ENCODE data around the gene RBM19. TPM values are rescaled to one million over a fixed set of nuclear protein-coding genes. Genes with fewer than 3 reads are reported as not detected.

Gene RBM19
- total RNA-seq, 1 donor, result 22.6 TPM

DNA sequence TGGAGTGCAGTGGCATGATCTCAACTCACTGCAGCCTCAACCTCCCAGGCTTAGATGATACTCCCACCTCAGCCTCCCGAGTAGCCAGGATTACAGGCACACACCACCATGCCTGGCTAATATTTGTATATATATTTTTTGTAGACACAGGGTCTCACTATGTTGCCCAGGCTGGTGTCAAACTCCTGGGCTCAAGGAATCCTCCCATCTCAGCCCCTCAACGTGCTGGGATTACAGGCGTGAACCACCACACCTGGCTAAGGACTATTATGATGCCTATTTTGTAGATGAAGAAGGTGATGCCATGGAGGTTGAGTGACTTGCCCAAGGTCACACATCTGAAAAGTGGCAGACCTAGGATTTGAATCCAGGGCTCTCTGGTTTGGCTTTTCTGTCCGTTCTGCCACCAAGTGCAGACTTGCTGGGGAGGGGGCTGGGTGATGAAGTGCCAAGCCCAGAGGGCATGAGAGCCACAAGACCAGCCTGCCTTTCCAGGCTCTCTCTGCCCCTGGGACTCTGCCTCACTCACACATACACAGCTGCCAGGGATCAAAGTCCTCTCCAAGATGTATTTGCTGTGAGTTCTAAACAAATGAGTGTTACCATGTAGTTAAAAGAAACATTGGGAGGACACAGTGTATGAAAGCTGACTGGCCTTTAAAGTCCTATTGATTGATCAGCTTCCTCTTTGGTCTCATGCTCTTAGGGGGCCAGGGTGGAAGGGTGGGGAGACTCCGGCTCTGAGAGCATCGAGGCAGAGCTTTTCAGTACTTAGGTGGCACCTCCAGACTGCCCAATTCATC is 21.3 kb upstream of the RBM19 start:
- H3K4me3 ChIP-seq (ENCODE audit: low read depth, low read length), result no peak overlapping the region
- DNase-seq (ENCODE audit: low read depth), result no peak
- TF ChIP-seq, protein P1, sequence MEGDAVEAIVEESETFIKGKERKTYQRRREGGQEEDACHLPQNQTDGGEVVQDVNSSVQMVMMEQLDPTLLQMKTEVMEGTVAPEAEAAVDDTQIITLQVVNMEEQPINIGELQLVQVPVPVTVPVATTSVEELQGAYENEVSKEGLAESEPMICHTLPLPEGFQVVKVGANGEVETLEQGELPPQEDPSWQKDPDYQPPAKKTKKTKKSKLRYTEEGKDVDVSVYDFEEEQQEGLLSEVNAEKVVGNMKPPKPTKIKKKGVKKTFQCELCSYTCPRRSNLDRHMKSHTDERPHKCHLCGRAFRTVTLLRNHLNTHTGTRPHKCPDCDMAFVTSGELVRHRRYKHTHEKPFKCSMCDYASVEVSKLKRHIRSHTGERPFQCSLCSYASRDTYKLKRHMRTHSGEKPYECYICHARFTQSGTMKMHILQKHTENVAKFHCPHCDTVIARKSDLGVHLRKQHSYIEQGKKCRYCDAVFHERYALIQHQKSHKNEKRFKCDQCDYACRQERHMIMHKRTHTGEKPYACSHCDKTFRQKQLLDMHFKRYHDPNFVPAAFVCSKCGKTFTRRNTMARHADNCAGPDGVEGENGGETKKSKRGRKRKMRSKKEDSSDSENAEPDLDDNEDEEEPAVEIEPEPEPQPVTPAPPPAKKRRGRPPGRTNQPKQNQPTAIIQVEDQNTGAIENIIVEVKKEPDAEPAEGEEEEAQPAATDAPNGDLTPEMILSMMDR (IDR thresholded peaks at IDR 0.05; ENCODE audit: insufficient read depth, low read length), result no peak

GRCh38 chr12:113984464-113984863 is 18.3 kb upstream of the RBM19 start:
- DNase-seq (ENCODE audit: low read depth), result no peak
- TF ChIP-seq, protein P1 (IDR thresholded peaks at IDR 0.05; ENCODE audit: insufficient read depth, low read length), result no peak
- H3K4me3 ChIP-seq (ENCODE audit: low read depth, low read length), result no peak overlapping the region

- H3K4me3 ChIP-seq (ENCODE audit: low read depth, low read length), result no peak overlapping the region
- no peak for DNase-seq (ENCODE audit: low read depth)
- TF ChIP-seq, protein P1 (IDR thresholded peaks at IDR 0.05; ENCODE audit: insufficient read depth, low read length), result no peak
Measured at GRCh38 chr12:113983777-113984448, 17.8 kb upstream of the RBM19 start.

- TF ChIP-seq, protein P1 (IDR thresholded peaks at IDR 0.05; ENCODE audit: insufficient read depth, low read length), result no peak
- DNase-seq (ENCODE audit: low read depth), result no peak
- H3K4me3 ChIP-seq (ENCODE audit: low read depth, low read length), result no peak overlapping the region
Measured at GRCh38 chr12:113983265-113983664, 17.1 kb upstream of the RBM19 start.

DNA sequence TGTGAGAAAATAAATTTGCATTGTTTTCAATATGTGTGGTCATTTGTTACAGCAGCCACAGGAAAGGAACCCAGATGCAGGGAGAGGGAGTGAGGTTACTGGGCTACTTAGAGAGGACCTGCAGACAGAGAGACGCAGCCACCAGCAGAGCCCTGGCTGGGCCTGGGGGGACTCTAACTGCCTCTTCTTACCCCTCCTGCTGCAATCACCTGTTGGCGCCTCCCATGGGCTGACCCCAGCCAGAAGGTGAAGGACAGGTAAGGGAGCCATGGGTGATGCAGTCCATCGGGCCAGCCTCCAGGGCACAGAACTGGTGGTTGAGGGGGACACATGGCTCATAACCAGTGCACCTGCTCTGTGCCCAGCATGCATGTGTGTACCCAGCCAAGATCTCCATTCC is 15.8 kb upstream of the RBM19 start:
- no peak overlapping the region for H3K4me3 ChIP-seq (ENCODE audit: low read depth, low read length)
- TF ChIP-seq, protein P1 (IDR thresholded peaks at IDR 0.05; ENCODE audit: insufficient read depth, low read length), result no peak
- no peak for DNase-seq (ENCODE audit: low read depth)

- no peak overlapping the region for H3K4me3 ChIP-seq (ENCODE audit: low read depth, low read length)
- TF ChIP-seq, protein P1 (IDR thresholded peaks at IDR 0.05; ENCODE audit: insufficient read depth, low read length), result peak; percentile 97
- DNase-seq (ENCODE audit: low read depth), result peak; percentile 83
Measured at GRCh38 chr12:113980537-113981337, 14.6 kb upstream of the RBM19 start.

All from fibroblast of the aortic adventitia (primary cell).